SK-N-MC (cell line): Measurements from ENCODE around the gene NEB.
"Not testable (repeated sequence)": the region's sequence is repeated elsewhere in the genome, so short reads cannot be mapped to it uniquely, and the experiment has no call there.

Experiments
- EZH2 ChIP-seq: fragments of 200-600 bp; sonication (generic); IDR thresholded peaks from one replicate; pipeline ENCODE4 v1.6.1; 2017; ENCODE audit warnings: antibody characterized with exemption
- FOXP2 ChIP-seq: optimal IDR thresholded peaks from 2 replicates; pipeline ENCODE3; 2011; ENCODE audit warnings: mild to moderate bottlenecking, moderate library complexity; ENCODE audit not compliant: insufficient read depth; ENCODE audit errors: extremely low read length, control extremely low read depth
- POLR2AphosphoS5 ChIP-seq: IDR thresholded peaks from 2 replicates; pipeline ENCODE4 v1.6.1; 2012; ENCODE audit warnings: mild to moderate bottlenecking, low read depth, low read length, borderline replicate concordance

DNA sequence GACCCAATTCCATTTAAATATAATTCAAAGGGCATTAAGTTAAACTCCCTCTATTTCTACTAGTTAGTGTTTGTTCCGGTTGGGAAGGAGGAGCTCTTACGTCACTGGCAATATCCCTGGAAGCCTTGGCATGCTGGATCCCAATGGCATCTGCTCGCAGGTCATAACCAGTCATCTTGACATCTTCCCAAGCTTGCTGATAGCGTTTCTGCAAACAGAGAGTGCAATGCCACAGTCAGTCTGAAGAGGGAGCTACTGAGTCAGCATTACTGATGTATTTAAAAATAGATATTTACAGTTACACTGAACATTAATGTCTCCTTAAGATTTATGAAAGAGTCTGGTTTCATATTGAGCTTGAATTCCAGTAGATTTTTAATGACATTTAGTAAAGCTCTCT lies 153.6 kb downstream of the NEB start:
- not testable (repeated sequence) for TF ChIP-seq POLR2AphosphoS5, EZH2, FOXP2
